IPS-15b (cell line): ENCODE measurements around the gene PASD1.

Experiments used
- H3K27me3 ChIP-seq: one replicate; pipeline ENCODE4 v1.6.1; 2013; ENCODE audit warnings: low read length; ENCODE audit not compliant: control insufficient read depth, insufficient read depth
- H3K36me3 ChIP-seq: one replicate; pipeline ENCODE4 v1.6.1; 2013; ENCODE audit warnings: low read length; ENCODE audit not compliant: control insufficient read depth, insufficient read depth
- H3K4me1 ChIP-seq: one replicate; pipeline ENCODE4 v1.6.1; 2013; ENCODE audit warnings: mild to moderate bottlenecking, low read length; ENCODE audit not compliant: control insufficient read depth, insufficient read depth
- H3K4me3 ChIP-seq: one replicate; pipeline ENCODE4 v1.5.1; 2013; ENCODE audit warnings: low read depth, low read length
- H3K9ac ChIP-seq: one replicate; pipeline ENCODE4 v1.6.1; 2013; ENCODE audit warnings: low read depth, mild to moderate bottlenecking, low read length
- H3K9me3 ChIP-seq: one replicate; pipeline ENCODE4 v1.6.1; 2013; ENCODE audit warnings: mild to moderate bottlenecking, low read length; ENCODE audit not compliant: control insufficient read depth, insufficient read depth

PASD1 gene

DNA sequence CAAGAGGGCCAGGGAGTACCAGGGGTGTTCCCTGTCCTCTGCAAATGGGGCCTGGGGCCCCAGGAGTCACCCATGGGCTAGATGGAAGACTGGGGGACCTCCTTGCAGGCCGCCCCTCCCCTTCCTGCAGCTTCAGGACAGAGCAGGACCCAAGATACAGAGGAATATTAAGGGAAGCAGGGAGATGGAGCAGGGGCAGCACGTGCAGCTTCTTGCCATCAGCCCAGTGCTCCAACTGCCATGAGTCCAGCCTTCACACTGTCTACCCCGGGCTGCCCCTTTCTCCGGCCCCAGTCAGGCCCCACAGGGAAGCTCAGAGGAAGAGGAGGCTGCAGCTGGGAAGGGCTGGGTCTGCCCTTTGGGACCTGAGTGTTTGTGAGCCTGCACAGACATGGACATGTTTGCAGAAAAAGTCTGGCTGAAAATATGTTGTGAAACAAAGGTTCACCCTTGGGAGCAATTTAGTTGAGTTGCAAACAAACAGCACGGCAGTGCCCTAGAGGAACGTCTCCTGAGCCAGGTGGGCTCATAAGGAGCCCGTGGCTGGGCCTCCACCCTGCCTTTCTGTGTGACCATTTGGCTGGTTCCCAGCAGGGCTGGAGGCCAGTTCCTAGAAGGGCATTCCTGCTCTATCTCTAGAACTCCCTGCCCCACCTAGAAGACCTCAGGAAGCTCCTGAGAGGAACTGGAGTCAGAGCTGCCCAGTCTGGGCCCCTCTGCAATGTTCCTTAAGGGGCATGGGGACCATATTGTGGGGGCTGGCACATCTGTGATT lies 161.3 kb downstream of the PASD1 start:
- Histone ChIP-seq H3K36me3 (no peaks in the 10 kb centered on the region), H3K4me1 (no peaks in the 10 kb centered on the region), H3K27me3 (no peaks in the 10 kb centered on the region), H3K4me3 (no peak overlapping the region), H3K9ac (no peak overlapping the region), H3K9me3 (no peaks in the 10 kb centered on the region)

DNA sequence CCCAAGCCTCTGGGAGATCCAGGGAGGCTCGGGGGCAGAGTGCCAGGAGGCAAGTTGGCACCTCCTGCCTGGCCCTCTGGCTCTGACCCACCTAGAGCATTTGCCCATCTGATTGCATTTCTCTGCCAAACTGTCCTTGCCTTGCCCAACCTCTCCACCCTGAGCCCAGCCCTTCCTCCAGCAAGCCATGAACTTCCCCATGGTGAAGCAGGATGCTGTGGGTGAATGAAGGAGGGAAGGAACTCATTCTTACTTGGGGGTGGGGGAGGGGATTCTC lies 161.8 kb downstream of the PASD1 start:
- Histone ChIP-seq H3K36me3 (no peaks in the 10 kb centered on the region), H3K27me3 (no peaks in the 10 kb centered on the region), H3K9me3 (no peaks in the 10 kb centered on the region), H3K4me3 (no peak overlapping the region), H3K9ac (no peak overlapping the region), H3K4me1 (no peaks in the 10 kb centered on the region)
